ENCODE measurements around the gene TSPAN15.
A peak's percentile ranks its signal among the peaks of the same experiment; 100 is the strongest.
"Not testable (repeated sequence)": the region's sequence is repeated elsewhere in the genome, so short reads cannot be mapped to it uniquely, and the experiment has no call there.

TSPAN15 gene

GRCh38 chr10:69488149-69488844 is 37.0 kb downstream of the TSPAN15 start:
- DNase-seq (ENCODE audit: low spot score): not testable (repeated sequence)

GRCh38 chr10:69488856-69489255 is 37.6 kb downstream of the TSPAN15 start:
- not testable (repeated sequence) for DNase-seq (ENCODE audit: low spot score)

- no peak for DNase-seq (ENCODE audit: low spot score)
These were observed 38.3 kb downstream of the TSPAN15 start for GRCh38 chr10:69489506-69490090.

- no peak for DNase-seq (ENCODE audit: low spot score)
These were observed 39.6 kb downstream of the TSPAN15 start for GRCh38 chr10:69490876-69491275.

GRCh38 chr10:69491611-69492010 is 40.3 kb downstream of the TSPAN15 start:
- DNase-seq (ENCODE audit: low spot score): no peak

- DNase-seq (ENCODE audit: low spot score): no peak
These were observed 41.0 kb downstream of the TSPAN15 start for GRCh38 chr10:69492091-69492745.

GRCh38 chr10:69492746-69493462 is 41.6 kb downstream of the TSPAN15 start:
- no peak for DNase-seq (ENCODE audit: low spot score)

- DNase-seq (ENCODE audit: low spot score): no peak
These were observed 43.6 kb downstream of the TSPAN15 start for GRCh38 chr10:69494626-69495558.

GRCh38 chr10:69495666-69496065 is 44.4 kb downstream of the TSPAN15 start:
- DNase-seq (ENCODE audit: low spot score): no peak

- DNase-seq (ENCODE audit: low spot score): no peak
These were observed 45.3 kb downstream of the TSPAN15 start for GRCh38 chr10:69496352-69497230.

GRCh38 chr10:69497231-69497561 is 45.9 kb downstream of the TSPAN15 start:
- DNase-seq (ENCODE audit: low spot score): no peak

- DNase-seq (ENCODE audit: low spot score): no peak
These were observed 46.5 kb downstream of the TSPAN15 start for GRCh38 chr10:69497611-69498390.

GRCh38 chr10:69498711-69499471 is 47.6 kb downstream of the TSPAN15 start:
- peak; percentile 46 for DNase-seq (ENCODE audit: low spot score)

GRCh38 chr10:69499726-69500689 is 48.7 kb downstream of the TSPAN15 start:
- DNase-seq (ENCODE audit: low spot score): no peak

GRCh38 chr10:69500864-69501468 is 49.7 kb downstream of the TSPAN15 start:
- DNase-seq (ENCODE audit: low spot score): no peak

GRCh38 chr10:69501657-69502056 is 50.4 kb downstream of the TSPAN15 start:
- DNase-seq (ENCODE audit: low spot score): no peak

GRCh38 chr10:69502589-69502988 is 51.3 kb downstream of the TSPAN15 start:
- DNase-seq (ENCODE audit: low spot score): no peak
